HG03064 (cell line): ENCODE measurements around the gene PDE10A.
"Not testable (repeated sequence)": the region's sequence is repeated elsewhere in the genome, so short reads cannot be mapped to it uniquely, and the experiment has no call there.

ENCODE experiments used
- ATAC-seq: cut with Tn5 transposase; IDR thresholded peaks from one replicate; pipeline ENCODE4 v1.9.1; 2021; ENCODE audit warnings: low read depth; ENCODE audit not compliant: unreplicated experiment

Gene PDE10A

DNA sequence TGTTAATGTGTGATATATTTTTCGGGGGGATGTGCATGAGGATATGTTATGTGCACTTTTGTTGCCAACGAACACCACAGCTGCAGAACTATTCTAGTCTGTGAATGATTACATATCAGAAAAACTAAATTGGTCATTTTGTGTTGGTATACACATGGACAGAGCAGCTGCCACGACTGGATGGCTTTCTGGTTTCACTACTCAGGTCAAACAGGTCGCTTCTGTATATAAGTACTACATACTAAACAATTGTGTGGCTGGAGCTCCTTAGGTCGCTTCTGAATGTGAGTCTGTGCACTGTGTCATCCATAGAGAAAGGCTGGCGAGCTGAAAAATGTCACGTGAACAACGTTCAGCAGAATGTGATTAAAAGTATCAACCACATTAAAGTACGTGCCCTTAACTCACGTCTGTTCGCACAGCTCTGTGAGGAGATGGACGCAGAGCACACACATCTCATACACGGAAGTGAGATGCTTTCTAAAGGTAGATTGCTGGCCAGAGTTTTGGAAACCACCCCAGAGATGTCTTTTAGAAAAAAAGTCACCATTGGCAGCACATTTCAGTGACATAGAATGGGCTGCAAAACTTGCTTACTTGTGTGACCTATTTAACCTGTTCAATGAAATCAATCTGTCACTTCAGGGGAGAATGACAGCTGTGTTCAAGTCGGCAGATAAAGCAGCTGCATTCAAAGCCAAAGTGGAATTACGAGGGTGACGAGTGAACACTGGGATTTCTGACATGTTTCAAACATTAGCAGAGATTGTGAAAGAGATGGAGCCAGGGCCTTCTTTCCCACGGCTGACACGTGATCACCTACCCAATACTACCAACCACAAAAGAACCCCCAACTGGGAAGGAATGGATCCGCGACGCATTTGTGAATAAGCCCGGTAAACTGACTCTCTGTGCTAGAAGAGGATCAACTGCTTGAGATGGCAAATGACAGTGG is 176.6 kb downstream of the PDE10A start:
- ATAC-seq: no peak

DNA sequence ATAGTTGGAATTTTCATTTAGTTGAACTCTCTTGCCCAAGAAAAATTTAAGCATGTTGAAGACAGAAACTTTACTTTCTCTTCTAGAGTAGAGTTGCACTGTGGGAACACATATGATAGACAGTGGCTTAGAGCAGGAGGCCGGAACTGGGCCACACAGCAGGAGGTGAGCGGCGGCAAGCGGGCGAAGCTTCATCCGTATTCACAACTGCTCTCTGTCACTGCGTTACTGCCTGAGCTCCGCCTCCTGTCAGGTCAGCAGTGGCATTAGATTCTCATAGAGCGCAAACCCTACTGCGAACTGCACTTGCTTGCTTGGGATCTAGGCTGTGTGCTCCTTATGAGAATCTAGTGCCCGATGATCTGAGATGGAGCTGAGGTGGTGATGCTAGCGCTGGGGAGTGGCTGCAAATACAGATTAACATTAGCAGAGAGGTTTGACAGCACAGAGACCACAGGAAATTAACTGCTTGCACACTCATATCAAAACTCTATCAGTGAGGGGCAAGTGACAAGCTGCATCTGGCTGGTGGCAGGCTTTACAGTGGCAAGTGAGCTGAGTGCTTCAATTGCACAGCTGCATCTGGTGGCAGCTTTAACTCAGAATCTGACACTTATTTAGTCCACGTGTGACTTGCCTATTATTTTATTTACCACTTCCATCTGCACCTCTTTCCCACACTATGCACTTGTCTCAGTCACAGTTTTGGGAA is 178.7 kb downstream of the PDE10A start:
- ATAC-seq: no peak

DNA sequence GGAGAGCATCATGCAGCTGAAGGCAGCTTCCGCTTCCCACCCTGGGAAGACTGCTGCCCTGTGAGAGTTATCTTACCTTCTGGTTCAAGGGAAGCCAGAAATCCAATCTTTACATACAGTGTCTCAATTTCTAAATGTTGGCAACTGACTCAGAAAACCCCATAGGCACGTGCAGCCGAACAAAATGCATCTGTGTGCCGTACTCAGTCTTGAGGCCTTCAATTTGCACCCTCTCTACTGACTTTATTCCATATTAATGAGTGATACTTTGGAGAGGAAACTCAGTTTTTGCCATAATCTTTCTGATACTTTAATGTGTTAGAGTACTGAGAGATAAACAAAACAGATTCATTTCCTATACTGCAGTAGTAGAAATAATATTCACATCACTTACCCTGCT is 181.1 kb downstream of the PDE10A start:
- ATAC-seq: no peak

DNA sequence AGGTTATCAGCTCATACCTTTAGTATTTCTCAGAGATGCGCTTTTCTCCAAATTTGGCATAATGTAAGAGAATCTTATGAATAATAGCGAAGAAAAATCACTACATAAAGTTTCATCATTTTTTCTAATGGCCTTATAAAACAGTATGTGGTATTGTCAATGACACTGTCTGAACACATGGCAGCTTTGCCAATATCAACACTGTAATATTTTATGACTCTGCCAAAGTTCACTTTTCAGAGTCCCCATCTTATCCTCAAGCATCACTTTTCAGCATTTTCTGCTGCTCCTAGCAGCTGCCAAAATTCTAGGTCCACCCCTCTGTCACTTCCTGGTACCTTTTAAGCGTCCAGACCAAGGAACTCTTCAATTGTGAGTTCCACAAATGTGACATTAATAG is 182.1 kb downstream of the PDE10A start:
- no peak for ATAC-seq

DNA sequence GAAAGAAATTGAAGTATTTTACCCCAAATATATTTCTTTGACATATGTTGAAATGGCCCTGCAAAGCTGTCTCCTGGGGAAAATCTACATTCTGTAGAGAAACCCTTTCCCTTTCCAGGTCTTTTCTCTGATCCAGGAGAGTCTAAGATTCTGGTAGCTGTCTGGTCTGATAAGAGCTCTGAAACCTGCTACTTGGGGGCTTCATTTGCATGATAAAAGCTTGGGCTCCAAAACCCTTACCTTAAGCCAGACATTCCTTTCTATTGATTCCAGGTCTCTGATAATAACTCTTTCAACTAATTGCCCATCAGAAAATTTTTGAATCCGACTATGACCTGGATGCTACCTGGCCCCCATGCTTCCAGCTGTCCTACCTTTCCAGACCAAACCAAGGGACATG is 184.5 kb downstream of the PDE10A start:
- ATAC-seq: no peak

DNA sequence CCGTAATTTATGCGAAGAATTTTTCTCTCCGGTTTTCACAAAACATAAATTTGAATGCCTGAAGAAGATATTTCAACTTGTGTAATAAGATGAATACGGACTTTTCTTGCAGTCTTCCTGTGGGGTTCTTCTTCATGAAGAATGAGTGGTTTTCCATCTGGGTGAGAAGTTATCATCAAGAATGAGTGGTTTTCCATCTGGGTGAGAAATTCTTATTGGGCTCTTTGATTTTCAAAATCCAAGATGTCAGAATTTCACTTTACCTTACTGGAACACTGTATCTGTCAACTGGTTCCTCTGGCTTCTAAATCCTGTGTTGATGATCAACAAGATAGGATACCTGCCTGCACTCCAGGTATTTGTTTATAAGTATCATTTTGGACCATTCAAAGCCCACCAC is 193.6 kb downstream of the PDE10A start:
- ATAC-seq: no peak

DNA sequence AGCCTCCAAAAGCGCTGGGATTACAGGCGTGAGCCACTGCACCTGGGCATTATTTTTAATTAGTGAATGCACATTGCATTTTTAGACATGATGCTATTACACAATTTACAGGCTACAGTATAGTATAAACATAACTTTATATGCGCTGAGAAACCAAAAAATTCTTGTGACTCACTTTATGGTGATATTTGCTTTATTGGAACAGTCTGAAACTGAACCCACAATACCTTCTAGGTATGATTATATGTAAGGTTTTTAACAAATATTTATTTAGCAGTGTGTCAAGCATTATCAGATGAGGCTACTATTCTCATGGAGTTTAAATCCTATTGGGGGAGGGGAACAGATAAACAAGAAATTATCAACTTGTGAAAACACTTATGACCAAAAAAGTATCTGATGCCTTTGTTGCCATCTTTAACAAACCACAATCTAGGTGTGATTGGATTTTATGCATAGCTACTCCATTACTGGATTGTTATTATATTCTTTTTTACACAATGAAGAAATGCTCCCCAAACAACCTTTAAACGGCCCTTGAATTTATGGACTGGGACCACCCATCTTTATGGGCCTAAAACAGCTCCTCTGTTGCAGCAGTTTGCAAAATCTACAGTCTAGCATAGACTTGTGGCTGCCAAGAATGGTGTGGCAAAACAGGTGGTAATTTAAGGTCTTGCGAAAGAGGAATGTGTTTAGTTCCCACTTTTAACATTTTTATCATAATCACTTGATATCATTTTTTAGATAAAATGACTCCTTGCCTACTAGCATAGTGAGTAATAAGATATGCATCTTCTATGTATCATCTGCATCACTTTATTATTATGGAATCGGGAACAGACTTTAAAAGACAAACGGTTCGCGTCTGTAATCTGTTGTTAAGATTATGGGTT is 194.5 kb downstream of the PDE10A start:
- ATAC-seq: no peak

DNA sequence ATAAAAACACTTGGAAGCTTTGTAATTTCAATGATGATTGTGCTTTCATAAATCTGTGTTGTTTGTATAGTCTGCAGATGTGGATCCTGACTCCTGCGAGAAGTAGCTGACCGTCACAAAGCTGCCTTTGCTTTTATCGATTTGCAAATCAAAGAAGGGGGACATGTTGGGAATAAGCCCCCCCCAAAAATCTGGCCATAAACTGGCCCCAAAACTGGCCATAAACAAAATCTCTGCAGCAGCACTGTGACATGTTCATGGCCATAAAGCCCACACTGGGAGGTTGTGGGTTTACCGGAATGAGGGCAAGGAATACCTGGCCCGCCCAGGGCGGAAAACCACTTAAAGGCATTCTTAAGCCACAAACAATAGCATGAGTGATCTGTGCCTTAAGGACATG is 199.5 kb downstream of the PDE10A start:
- ATAC-seq: not testable (repeated sequence)

DNA sequence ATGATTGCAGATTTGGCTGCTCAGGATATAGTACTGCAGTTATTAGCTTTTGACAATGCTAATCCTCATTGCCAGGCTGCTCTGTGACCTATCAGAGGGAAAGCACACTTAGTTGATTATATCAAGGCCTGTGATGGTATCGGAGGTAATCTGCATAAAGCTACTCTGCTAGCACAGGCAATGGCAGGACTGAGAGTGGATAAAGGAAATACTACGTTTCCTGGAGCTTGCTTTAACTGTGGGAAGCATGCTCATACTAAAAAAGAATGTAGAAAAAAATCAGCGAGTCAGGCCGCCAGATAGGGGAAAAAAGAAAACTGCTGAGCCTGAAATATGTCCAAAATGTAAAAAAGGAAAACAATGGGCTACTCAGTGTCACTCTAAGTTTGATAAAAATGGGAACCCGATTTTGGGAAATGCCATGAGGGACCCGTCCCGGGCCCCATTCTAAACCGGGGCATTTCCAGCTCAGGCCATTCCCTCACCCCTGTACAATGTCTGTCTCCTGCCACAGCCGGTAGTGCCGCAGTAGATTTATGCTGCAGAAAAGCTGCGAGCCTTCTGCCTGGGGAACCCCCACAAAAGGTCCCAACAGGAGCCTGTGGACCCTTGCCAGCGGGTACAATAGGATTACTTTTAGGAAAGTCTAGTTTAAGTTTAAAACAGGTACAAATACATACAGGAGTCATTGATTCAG is 203.3 kb downstream of the PDE10A start:
- not testable (repeated sequence) for ATAC-seq

DNA sequence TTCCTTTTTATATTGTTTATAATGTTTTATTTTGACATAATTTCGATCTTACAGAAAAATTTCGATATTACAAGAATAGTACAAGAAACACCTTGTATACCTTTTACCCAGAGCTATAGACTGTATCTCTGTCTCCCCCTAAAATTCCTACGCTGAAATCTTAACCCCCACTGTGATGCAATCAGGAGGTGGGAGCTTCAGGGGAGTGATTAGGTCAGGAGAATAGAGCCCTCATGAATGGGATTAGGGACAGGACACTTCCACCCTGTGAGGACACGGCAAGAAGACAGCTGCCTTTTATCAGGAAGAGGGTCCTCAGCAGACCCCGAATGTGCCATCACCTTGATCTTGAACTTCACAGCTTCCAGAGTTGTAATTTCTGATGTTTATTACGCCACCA is 204.9 kb downstream of the PDE10A start:
- ATAC-seq: no peak

DNA sequence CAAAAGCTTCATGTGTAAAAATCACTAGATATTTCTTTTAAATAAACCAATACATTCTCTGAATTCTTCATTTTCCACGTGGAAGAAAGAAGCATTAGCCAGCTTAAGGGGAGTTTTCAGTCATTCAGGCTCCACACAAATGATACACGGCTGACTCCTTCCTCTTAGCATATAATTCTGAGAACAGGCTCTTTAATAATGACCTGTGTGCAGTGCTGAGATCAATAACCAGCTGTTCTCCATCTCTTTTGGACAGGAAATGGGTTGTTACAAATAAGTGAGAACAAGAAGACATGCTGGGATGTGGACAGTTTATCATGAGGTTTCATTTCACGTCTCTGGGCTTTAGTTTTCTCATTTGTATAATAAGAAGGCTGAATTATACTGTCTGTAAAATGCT is 206.8 kb downstream of the PDE10A start:
- ATAC-seq: no peak

DNA sequence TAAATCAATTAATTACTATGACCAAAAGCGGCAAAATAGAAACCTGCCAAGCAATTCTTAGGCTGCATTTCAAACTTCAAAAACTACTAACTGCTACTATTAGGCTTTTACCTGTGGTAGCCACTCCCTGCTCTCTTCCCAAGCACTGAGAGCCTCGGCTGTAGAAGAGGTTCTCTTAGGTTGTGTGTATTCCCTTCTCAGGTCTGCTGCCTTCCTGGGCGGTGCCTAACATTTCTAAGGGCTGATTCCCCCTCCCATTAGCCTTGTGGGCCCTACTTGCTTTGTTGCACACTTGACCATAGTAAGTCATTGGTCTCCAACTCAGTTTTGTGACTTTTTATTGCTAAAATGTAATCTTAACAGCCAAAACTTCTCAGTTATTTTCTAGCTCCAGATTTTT is 207.6 kb downstream of the PDE10A start:
- ATAC-seq: no peak

DNA sequence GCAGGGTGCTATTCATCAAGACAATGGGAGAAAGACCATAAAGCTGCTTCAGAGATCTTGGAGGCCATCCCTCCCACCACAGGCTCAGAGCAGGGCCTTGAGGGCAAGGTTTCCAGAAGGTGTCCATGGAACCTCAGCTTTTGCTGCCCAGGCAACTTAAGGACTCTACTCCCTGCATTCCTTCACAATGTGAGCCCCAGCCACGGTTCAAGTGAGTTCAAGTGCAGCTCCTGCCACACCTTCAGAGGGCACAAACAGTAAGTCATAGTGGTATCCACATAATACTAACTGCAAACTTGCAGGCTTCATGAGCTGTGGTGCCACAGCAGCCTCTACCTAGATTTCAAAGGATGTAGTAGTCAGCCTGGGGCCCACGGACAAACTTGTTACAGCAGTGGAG is 209.6 kb downstream of the PDE10A start:
- no peak for ATAC-seq

DNA sequence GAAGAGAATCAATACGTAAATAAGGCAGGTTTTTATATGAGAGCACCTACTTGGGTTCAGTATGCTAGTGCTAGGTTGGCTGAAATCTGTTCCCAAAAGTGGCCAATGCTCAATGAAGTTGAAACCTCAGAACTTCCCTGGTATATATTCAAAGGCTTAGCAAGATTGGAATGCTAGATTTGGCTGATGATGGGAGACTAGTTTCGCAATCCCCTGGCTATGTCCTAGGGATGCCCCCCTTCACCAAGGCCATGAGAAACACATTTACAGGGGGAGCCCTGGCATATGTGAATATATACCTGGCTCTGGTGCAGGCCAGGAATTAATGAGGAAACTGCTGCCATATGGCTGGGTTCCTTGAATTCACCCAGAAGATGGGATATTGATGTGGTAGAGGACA is 211.2 kb downstream of the PDE10A start:
- no peak for ATAC-seq

DNA sequence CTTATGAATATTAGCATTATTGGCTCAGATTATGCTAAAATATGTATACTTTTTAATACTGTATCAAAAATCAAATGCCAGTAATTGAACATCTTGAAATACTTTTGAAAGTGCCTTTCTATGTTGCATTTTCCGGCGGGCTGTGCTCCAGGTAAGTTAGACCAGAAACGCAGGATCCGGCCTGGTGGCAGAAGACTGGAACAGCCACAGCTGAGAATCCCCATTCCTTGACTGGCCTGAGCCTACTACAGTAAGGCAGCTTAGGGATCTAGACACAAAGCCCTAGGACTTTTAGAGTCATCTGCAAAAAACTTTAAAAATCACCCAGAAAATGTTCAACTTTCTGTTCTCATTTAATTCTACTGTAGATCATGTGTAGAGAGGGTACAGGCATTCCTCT is 214.8 kb downstream of the PDE10A start:
- ATAC-seq: no peak

DNA sequence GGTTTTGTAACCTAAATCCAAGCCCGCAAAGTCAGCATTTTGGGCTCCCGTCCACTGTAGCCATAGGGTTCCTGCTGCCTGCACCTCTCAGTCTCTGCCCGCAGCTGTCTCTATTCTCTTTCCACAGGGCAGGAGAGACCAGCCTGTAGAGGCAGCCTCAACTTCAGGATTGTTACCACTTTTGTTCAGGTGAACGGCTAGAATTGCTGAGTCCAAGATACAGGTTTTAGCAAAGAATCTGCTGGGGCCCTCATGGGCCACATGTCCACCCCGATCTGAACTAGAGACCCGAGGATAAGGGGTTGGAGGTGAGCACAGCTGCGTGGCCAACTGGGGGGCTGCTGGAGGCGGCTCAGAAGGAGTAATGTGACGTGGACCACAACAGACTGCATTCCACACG is 215.9 kb downstream of the PDE10A start:
- no peak for ATAC-seq

DNA sequence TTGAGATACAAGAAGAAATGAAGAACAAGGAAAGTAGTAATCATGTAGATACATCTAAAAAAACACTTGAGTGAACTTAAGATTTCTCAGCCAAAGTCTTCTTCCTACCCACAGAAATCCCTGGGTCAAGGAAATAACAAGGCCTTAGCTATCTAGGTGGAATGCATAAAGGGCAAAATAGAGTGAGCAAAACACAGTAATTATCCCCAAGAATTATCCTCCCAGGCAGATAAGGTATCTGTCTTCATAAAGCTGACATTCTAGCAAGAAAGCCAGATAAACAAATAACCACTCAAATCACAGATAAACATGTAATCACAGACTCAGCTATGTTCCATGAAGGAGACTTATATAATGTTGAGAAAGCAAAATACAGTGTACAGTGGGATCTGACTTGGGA is 216.7 kb downstream of the PDE10A start:
- ATAC-seq: no peak

DNA sequence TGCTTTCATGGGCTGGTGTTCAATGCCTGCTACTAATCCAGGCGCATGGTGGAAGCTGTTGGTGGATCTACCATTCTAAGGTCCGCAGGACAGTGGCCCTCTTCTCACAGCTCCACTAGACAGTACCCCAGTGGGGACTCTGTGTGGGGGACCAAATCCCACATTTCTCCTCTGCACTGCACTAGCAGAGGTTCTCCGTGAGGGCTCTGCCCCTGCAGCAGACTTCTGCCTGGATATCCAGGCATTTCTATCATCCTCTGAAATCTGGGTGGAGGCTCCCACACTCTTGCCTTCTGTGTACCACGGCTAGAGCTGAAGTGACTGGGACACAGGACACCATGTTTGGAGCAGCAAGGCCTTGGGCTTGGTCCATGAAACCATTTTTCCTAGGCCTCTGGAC is 219.6 kb downstream of the PDE10A start:
- no peak for ATAC-seq

DNA sequence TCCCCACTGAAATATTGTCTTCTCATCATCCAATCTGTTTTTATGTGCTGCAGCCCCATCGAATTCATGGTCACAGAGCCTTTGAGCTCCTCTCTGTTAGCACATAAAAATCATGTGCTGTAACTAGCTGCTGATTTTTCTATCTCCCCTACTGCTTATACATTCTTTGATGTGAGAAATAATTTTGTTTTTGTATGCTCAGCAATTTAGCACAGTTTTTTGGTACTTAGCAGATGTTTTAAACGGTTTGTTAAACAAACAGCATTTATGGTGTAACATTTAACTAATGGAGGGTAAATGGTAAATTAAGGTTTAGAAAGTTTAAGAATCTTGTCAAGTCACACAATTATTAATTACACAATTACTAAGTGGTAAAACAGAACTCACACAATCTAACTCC is 221.9 kb downstream of the PDE10A start:
- ATAC-seq: no peak

DNA sequence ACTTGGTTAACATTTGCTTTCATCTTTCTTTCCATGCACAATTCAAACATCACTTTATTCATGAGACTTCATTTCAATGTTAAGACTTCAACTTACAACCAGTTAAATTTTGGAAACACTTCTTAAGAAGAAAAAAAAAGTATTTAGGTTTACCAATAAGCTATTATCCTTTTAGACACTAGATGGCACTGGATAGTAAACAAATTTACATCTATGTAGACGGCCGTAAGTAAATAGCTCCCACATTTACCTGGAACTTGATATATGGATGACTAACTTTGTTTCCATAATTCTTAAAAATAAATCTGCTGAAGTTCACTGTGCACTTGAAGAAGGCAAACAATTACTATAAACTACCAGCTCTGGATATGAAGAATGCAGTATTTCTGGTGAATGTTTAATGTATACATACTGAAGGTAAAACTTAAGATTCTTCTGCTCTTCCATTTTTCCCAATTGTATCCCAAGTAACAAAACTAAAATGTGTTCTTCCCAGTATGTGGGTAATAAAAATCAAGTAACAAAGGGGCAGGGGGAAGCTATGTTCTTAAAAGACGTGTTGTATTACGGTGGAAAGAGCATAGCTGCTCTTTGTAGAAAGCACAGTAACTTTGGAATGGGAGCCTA is 223.0 kb downstream of the PDE10A start:
- ATAC-seq: no peak
